Upper lobe of left lung (tissue), 6 donors: Measurements from ENCODE around the gene TAF1L. TPM values are rescaled to one million over a fixed set of nuclear protein-coding genes. Genes with fewer than 3 reads are reported as not detected.
"Not testable (repeated sequence)": the region's sequence is repeated elsewhere in the genome, so short reads cannot be mapped to it uniquely, and the experiment has no call there.

Experiments
- ATAC-seq, 2 donors: fragments of 200-7000 bp; cut with Tn5 transposase; one replicate each; pipeline ENCODE4 v1.9.1; 2022; ENCODE audit warnings: mild to moderate bottlenecking in 2 of 2, moderate library complexity in 2 of 2; ENCODE audit not compliant: low FRiP score in 2 of 2
- DNase-seq, 2 donors: peaks; one replicate each; pipeline ENCODE4 v3.0.0-alpha.2; 2019 to 2020
- H3K27ac ChIP-seq, 4 donors: fragments of 200-600 bp; sonication (generic); one replicate each; pipeline ENCODE4 v1.5.1; 2016 to 2019
- H3K27me3 ChIP-seq, 4 donors: fragments of 200-600 bp; sonication (generic); one replicate each; pipeline ENCODE4 v1.5.1; 2017 to 2019
- H3K36me3 ChIP-seq, 4 donors: fragments of 200-600 bp; sonication (generic); one replicate each; pipeline ENCODE4 v1.5.1; 2016 to 2019
- H3K4me1 ChIP-seq, 4 donors: fragments of 200-600 bp; sonication (generic); one replicate each; pipeline ENCODE4 v1.5.1; 2018 to 2019
- H3K4me3 ChIP-seq, 4 donors: fragments of 200-600 bp; sonication (generic); one replicate each; pipeline ENCODE4 v1.5.1; 2017 to 2019; ENCODE audit warnings: mild to moderate bottlenecking in 2 of 4, moderate library complexity in 1 of 4
- H3K9me3 ChIP-seq, 4 donors: fragments of 200-600 bp; sonication (generic); one replicate each; pipeline ENCODE4 v1.5.1; 2018 to 2019
- CTCF ChIP-seq, 6 experiments: fragments of 450-650 bp in 4 of 6; fragments of 200-600 bp in 2 of 6; sonication (generic) in 2 of 6; IDR thresholded peaks; one replicate each; pipeline ENCODE4 v1.5.1; 2016 to 2019; ENCODE audit warnings: antibody characterized with exemption in 6 of 6
- EP300 ChIP-seq, 4 donors: sonication (generic); formaldehyde crosslinking; IDR thresholded peaks; one replicate each; pipeline ENCODE4 v1.5.1; 2017; ENCODE audit warnings: antibody characterized with exemption in 4 of 4, control low read depth in 2 of 4
- POLR2A ChIP-seq, 4 donors: fragments of 450-650 bp; IDR thresholded peaks; one replicate each; pipeline ENCODE4 v1.5.1; 2016 to 2017; ENCODE audit warnings: antibody characterized with exemption in 4 of 4, mild to moderate bottlenecking in 2 of 4
- POLR2AphosphoS5 ChIP-seq, 2 donors: sonication (generic); formaldehyde crosslinking; IDR thresholded peaks; one replicate each; pipeline ENCODE4 v1.5.1; 2017; ENCODE audit warnings: antibody characterized with exemption in 2 of 2
- WGBS, 2 donors: methylation state at CpG; one replicate each; pipeline ENCODE4 v1.1.5; 2017 to 2018; 5-methylcytosine and 5-hydroxymethylcytosine counted together
- total RNA-seq, 6 donors: library from RNA; depleted of rRNA in 4 of 6; stranded (reverse); fragments of >200 nt in 4 of 6; gene quantifications; one replicate each; pipeline versions ENCODE4 v1.1.0 to v1.2.1, GENCODE V29; 2016 to 2021
- donor health status: DM: no; HTN: no; CAD: no; lungs with moderate emphysema.
- donor health status: DM: no; HTN: yes; CAD: no; lungs with severe emphysema.

The TAF1L gene
- total RNA-seq, 6 donors from 2014 or later: not detected

GRCh38 chr9:32606811-32607210 is 28.7 kb downstream of the TAF1L start:
- WGBS, 2 donors: 49 to 76% methylated on average over 2 of the region's 2 CpGs

GRCh38 chr9:32603914-32604852 is 31.3 kb downstream of the TAF1L start:
- no peak overlapping the region for H3K27ac ChIP-seq
- whole genome bisulfite sequencing, 2 donors: 71 to 79% methylated on average over 11 to 12 of the region's 12 CpGs
- H3K4me1 ChIP-seq: no peaks in the 10 kb centered on the region
- no peak for TF ChIP-seq EP300 (IDR thresholded peaks at IDR 0.05)
- no peak for TF ChIP-seq CTCF (IDR thresholded peaks at IDR 0.05)
- no peak for TF ChIP-seq POLR2A (IDR thresholded peaks at IDR 0.05)
- TF ChIP-seq POLR2AphosphoS5 (IDR thresholded peaks at IDR 0.05): no peak
- no peak overlapping the region for H3K4me3 ChIP-seq
- H3K36me3 ChIP-seq: no peaks in the 10 kb centered on the region
- ATAC-seq (no peak), DNase-seq (no peak)
- H3K9me3 ChIP-seq: no peaks in the 10 kb centered on the region
- no peaks in the 10 kb centered on the region for H3K27me3 ChIP-seq

More at GRCh38 chr9:32606811-32607210, 28.7 kb downstream of the TAF1L start:
- H3K4me3 ChIP-seq: no peak overlapping the region
- TF ChIP-seq CTCF (IDR thresholded peaks at IDR 0.05) (no peak), POLR2A (IDR thresholded peaks at IDR 0.05) (no peak), EP300 (IDR thresholded peaks at IDR 0.05) (no peak), POLR2AphosphoS5 (IDR thresholded peaks at IDR 0.05) (no peak)
- no peak for ATAC-seq
- no peak overlapping the region for H3K27ac ChIP-seq
- H3K4me1 ChIP-seq: no peaks in the 10 kb centered on the region
- no peak for DNase-seq
- no peaks in the 10 kb centered on the region for H3K36me3 ChIP-seq
- H3K27me3 ChIP-seq: no peaks in the 10 kb centered on the region
- no peaks in the 10 kb centered on the region for H3K9me3 ChIP-seq

GRCh38 chr9:32599021-32599420 is 36.4 kb downstream of the TAF1L start:
- not testable (repeated sequence) for ATAC-seq, H3K4me1 ChIP-seq
- WGBS, 2 donors: 36 to 62% methylated on average over 3 of the region's 3 CpGs

GRCh38 chr9:32596936-32597335 is 38.5 kb downstream of the TAF1L start:
- ATAC-seq (no peak), DNase-seq (no peak)
- H3K4me3 ChIP-seq: no peak overlapping the region
- TF ChIP-seq CTCF (IDR thresholded peaks at IDR 0.05): no peak
- TF ChIP-seq POLR2A (IDR thresholded peaks at IDR 0.05): no peak
- TF ChIP-seq EP300 (IDR thresholded peaks at IDR 0.05): no peak
- no peak for TF ChIP-seq POLR2AphosphoS5 (IDR thresholded peaks at IDR 0.05)
- H3K27me3 ChIP-seq: no peaks in the 10 kb centered on the region
- no peaks in the 10 kb centered on the region for H3K4me1 ChIP-seq
- no peaks in the 10 kb centered on the region for H3K36me3 ChIP-seq
- no peak overlapping the region for H3K27ac ChIP-seq
- H3K9me3 ChIP-seq: no peaks in the 10 kb centered on the region

More at GRCh38 chr9:32599021-32599420, 36.4 kb downstream of the TAF1L start:
- H3K27me3 ChIP-seq, H3K36me3 ChIP-seq, DNase-seq, H3K4me3 ChIP-seq, H3K9me3 ChIP-seq, H3K27ac ChIP-seq: not testable (repeated sequence)

GRCh38 chr9:32596096-32596865 is 39.2 kb downstream of the TAF1L start:
- DNase-seq (peak in 1 of 2 donors; percentile 23), ATAC-seq (peak in 1 of 2 donors; percentile 46)
- 61 to 64% methylated on average over 4 of the region's 4 CpGs for WGBS, 2 donors
- no peak overlapping the region for H3K4me3 ChIP-seq
- H3K27me3 ChIP-seq: no peaks in the 10 kb centered on the region
- H3K27ac ChIP-seq: no peak overlapping the region
- H3K4me1 ChIP-seq: no peaks in the 10 kb centered on the region
- H3K9me3 ChIP-seq: no peaks in the 10 kb centered on the region
- TF ChIP-seq EP300 (IDR thresholded peaks at IDR 0.05): peak in 1 of 4 donors; percentile 45
- TF ChIP-seq POLR2AphosphoS5 (IDR thresholded peaks at IDR 0.05): no peak
- H3K36me3 ChIP-seq: no peaks in the 10 kb centered on the region
